IPS DF 19.7 (cell line): ENCODE measurements around the gene AGO3.
"Not testable (repeated sequence)": the region's sequence is repeated elsewhere in the genome, so short reads cannot be mapped to it uniquely, and the experiment has no call there.

Experiments
- DNase-seq: peaks from one replicate; pipeline ENCODE4 v3.0.0-alpha.2; 2013; ENCODE audit warnings: low read depth, low spot score

The AGO3 gene

GRCh38 chr1:35925741-35926140 lies 5.2 kb upstream of the AGO3 start:
- no peak for DNase-seq

- no peak for DNase-seq
Measured at GRCh38 chr1:35927472-35927871, 3.4 kb upstream of the AGO3 start.

GRCh38 chr1:35929730-35930592 lies 944 bp upstream of the AGO3 start:
- no peak for DNase-seq

GRCh38 chr1:35931446-35932157 lies 697 bp downstream of the AGO3 start:
- no peak for DNase-seq

GRCh38 chr1:35932158-35932636 lies 1.3 kb downstream of the AGO3 start:
- DNase-seq: no peak

- DNase-seq: no peak
Measured at GRCh38 chr1:35932941-35933340, 2.0 kb downstream of the AGO3 start.

GRCh38 chr1:35935442-35936388 lies 4.8 kb downstream of the AGO3 start:
- DNase-seq: no peak

GRCh38 chr1:35936838-35937237 lies 5.9 kb downstream of the AGO3 start:
- DNase-seq: no peak

GRCh38 chr1:35939484-35939883 lies 8.6 kb downstream of the AGO3 start:
- no peak for DNase-seq

- DNase-seq: no peak
Measured at GRCh38 chr1:35945327-35945726, 14.4 kb downstream of the AGO3 start.

- no peak for DNase-seq
Measured at GRCh38 chr1:35947547-35947946, 16.6 kb downstream of the AGO3 start.

GRCh38 chr1:35958558-35958957 lies 27.7 kb downstream of the AGO3 start:
- no peak for DNase-seq

- DNase-seq: no peak
Measured at GRCh38 chr1:35959304-35959703, 28.4 kb downstream of the AGO3 start.

GRCh38 chr1:35962952-35963351 lies 32.0 kb downstream of the AGO3 start:
- no peak for DNase-seq

GRCh38 chr1:35964277-35964676 lies 33.4 kb downstream of the AGO3 start:
- DNase-seq: not testable (repeated sequence)

- DNase-seq: no peak
Measured at GRCh38 chr1:35968396-35968795, 37.5 kb downstream of the AGO3 start.

- DNase-seq: no peak
Measured at GRCh38 chr1:35971601-35972000, 40.7 kb downstream of the AGO3 start.

GRCh38 chr1:35972631-35973030 lies 41.7 kb downstream of the AGO3 start:
- not testable (repeated sequence) for DNase-seq

- no peak for DNase-seq
Measured at GRCh38 chr1:35980090-35980489, 49.2 kb downstream of the AGO3 start.

- DNase-seq: no peak
Measured at GRCh38 chr1:35988237-35988636, 57.3 kb downstream of the AGO3 start.

- DNase-seq: no peak
Measured at GRCh38 chr1:36006941-36007500, 76.1 kb downstream of the AGO3 start.
